HG02588 (cell line): ENCODE measurements around the gene THAP8.
A peak's percentile ranks its signal among the peaks of the same experiment; 100 is the strongest.
"Not testable (repeated sequence)": the region's sequence is repeated elsewhere in the genome, so short reads cannot be mapped to it uniquely, and the experiment has no call there.

Experiments used
- ATAC-seq: cut with Tn5 transposase; IDR thresholded peaks from one replicate; pipeline ENCODE4 v1.9.1; 2021; ENCODE audit warnings: mild to moderate bottlenecking, moderate library complexity; ENCODE audit not compliant: unreplicated experiment

THAP8 gene

DNA sequence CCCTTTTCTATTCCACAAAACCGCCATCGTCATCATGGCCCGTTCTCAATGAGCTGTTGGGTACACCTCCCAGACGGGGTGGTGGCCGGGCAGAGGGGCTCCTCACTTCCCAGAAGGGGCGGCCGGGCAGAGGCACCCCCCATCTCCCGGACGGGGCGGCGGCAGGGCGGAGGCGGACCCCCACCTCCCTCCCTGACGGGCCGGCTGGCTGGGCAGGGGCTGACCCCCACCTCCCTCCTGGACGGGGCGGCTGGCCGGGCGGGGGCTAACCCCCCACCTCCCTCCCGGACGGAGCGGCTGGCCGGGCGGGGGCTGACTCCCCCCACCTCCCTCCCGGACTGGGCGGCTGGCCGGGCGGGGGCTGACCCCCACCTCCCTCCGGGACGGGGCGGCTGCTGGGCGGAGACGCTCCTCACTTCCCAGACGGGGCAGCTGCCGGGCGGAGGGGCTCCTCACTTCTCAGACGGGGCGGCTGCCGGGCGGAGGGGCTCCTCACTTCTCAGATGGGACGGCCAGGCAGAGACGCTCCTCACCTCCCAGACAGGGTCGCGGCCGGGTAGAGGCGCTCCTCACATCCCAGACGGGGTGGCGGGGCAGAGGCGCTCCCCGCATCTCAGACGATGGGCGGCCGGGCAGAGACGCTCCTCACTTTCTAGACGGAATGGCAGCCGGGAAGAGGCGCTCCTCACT lies 14.9 kb upstream of the THAP8 start:
- ATAC-seq, result not testable (repeated sequence)

DNA sequence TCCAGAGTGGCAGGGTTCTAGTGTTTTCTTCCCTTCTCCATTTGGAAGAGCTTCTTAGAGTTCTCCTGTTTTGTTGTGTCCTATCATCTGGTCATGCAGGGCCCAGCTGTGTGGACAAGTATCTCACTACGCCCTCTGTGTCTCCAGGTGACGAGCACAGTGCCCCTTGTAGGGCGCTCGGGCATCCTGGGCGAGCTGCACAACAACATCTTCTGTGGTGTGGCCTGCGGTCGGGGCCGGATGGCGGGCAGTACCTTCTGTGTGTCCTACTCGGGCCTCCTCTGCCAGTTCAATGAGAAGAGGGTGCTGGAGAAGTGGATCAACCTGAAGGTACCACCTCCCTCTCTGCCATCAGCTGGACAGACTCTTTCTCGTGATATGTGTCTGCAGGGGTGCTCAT lies 13.6 kb upstream of the THAP8 start:
- no peak for ATAC-seq

DNA sequence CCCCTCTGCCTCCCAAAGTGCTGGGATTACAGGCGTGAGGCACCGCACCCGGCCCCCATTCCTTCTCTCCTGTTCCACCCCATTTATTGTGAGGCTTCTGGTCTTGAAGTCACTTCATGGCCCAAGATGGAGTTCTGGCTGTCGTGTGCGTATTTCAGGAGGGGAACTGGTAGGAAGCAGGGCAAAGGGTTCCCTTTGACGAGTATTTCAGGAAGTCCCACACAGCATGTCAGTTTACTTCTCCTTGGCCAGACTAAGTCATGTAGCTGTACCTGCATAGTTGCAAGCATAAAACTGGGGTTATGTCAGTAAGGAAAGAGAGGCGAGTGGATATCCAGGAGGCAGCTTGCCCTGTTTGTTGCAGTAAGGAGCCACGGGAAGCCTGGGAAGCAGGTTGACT lies 10.7 kb upstream of the THAP8 start:
- ATAC-seq, result no peak

DNA sequence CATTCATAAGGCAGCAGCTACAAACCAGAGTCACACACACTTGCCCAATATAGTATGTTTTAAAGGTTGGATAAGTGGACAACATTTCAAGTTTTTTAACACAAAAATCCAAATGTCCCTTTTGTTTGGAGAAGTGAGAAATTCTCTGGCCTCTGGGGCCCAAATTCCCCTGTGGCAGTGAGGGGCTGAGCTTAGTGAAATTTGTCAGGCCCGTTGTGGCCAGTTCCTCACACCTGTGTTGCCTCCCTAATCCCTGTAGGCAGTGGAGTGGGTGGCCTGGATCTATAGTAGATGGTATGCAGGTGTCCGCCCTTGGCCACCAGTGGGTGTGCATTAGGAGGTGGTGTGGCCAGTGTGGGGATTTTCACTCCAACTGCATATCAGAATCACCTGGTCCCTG lies 7.3 kb upstream of the THAP8 start:
- ATAC-seq, result no peak

DNA sequence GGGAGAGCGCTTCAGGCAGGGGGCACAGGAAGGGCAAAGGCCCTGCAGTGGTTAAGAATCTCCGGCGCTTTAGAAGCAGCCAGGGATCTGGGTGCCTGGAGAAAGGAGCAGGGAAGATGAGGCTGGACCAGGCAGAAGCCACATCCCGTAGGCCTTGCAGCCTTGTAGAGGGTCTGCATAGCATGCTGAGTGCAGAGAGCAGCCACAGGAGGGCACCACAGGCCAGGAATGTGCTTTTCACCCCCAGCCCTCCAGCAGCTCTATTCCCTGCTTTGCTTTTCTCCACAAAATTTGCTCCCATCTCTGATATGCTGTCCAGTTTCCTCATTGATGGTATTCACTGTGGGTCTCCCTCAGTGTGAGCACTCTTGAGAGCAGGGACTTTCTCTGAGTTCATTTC lies 6.3 kb upstream of the THAP8 start:
- no peak for ATAC-seq

- ATAC-seq, result no peak
These were observed 5.3 kb upstream of the THAP8 start for GRCh38 chr19:36059180-36059910.

- no peak for ATAC-seq
These were observed 4.5 kb upstream of the THAP8 start for GRCh38 chr19:36058481-36059179.

DNA sequence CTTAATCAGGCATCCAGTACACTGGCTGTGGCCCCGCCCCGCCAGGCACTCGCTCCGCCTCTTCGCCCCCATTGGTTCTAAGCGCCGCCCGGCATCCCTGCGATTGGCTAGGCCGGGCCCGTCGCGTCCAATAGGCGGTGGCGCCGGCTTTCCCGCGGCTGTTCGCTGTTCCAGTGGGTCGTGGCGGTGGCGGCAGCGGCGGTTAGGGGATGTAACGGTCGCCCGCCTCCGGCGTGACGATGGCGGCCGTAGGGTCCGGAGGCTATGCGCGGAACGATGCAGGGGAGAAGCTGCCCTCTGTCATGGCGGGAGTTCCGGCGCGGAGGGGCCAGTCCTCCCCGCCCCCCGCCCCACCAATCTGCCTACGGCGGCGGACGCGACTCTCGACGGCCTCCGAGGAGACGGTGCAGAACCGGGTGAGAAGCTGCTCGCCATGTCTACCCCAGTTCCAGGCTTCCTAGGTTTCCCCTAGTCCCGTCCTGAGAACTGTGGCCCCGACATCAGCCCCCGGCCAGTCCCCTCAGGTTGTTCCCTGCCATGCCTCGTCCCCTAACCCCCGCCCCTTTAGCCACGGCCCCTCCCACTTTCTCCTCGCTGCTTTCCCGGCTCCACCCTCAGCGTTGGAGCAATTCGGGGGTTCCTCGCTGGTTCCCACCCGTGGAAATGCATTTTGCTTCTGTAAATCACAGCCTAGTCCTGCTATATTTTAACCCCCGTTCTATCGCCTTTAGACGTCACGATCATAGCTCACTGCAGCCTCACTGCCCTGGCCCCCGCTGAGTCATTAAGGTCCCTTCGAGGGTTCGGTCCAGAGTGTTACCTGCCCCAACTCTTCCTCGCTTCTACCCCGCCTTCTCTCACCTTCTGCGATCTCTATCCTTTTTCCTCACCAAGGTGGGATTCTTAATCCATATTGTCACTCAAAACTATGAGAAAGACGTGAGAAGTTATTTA lies 925 bp upstream of the THAP8 start, which contains the start of gene WDR62:
TSS of gene WDR62 (plus strand) at position 165 of the 954 bp plus-strand sequence. CDS start at position 240, 75 bp downstream.
- ATAC-seq, result peak; percentile 70

DNA sequence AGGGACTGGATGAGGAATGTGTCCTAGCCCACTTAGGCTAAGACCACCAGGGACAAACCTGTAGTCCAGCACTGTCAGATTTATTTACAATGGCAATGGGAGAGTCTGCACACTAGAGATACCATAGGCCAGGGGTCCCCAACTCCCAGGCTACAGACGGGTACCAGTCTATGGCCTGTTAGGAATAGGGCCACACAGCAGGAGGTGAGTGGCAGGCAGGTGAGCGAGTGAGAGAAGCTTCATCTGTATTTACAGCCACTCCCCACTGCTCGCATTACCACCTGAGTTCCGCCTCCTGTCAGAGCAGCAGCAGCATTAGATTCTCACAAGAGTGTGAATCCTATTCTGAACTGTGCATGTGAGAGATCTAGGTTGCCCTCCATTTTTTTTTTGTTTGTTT lies 2.4 kb downstream of the THAP8 start:
- ATAC-seq, result no peak

GRCh38 chr19:36051236-36051635 lies 2.8 kb downstream of the THAP8 start:
- ATAC-seq, result no peak

DNA sequence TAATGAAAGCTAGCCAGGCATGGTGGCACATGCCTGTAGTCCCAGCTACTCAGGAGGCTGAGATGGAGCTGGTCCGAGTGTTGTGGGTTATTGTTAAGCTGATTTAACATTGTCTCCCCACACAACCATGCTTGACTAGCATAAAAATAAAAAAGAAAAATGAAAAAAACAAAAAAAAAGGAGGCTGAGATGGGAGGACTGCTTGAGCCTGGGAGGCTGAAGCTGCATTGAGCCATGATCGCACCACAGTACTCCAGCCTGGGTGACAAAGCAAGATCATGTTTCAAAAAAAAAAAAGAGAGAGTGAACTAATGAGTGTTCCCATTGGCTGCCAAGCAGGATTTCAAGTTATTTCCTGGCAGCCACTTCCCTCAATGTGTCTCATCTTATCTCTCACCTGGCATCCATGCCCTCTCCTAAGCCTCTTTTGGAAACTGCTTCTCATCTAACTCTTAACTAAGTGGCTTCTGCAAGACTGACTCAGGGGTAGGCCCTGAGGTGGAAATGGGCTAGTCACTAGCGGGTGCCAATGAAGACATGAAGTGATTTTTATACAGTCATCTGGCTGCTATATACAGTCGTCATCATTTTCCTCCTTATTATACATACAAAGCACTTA lies 4.9 kb downstream of the THAP8 start:
- ATAC-seq, result no peak

DNA sequence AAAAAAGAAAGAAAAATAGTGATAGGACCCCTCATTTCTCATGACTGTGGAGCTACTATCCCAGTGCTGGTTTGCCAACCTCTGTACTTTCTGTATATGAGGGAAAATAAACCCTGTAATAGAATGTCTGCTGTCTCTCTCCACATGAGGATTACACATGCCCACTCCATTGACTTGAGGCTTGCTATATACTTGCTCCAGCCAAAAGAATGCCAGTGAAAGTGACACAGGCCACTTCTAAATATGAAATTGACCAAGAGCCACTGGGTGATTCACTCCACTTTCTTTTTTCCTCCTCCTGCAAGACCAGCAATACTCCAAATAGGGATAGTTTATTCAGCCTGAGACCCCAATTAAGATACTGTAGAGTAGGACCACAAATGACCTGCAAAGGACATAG lies 6.2 kb downstream of the THAP8 start:
- no peak for ATAC-seq

DNA sequence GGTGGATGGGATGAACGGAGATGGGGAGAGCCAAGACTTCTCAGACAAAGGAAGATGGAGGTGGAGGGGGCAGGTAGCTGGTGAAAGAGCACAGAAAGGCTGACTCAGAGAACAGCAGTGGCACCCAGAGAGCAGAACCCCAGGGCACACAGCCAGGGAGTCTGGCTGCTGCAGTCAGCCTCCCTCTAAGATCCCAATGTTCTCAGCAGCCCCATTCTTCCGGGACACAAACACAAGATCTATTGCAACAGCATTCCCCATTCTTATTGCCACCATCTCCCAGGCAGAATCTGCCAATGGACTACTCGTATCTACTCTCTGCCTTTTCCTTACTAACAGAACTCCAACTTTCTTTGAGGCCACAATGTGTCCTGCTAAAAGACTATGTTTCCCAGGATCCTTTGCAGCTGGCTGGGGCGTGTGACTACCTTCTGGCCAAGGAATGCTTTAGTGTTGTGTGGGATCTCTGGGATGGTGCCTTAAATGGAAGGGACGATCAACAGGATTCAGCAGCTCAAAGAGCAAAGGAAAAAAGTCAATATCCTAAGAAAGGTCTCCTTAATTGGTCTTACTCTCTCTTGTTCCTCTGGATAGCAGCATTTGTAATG lies 7.5 kb downstream of the THAP8 start:
- no peak for ATAC-seq

GRCh38 chr19:36043952-36044351 lies 10.1 kb downstream of the THAP8 start:
- ATAC-seq, result no peak

- no peak for ATAC-seq
These were observed 12.3 kb downstream of the THAP8 start for GRCh38 chr19:36041831-36042230.

DNA sequence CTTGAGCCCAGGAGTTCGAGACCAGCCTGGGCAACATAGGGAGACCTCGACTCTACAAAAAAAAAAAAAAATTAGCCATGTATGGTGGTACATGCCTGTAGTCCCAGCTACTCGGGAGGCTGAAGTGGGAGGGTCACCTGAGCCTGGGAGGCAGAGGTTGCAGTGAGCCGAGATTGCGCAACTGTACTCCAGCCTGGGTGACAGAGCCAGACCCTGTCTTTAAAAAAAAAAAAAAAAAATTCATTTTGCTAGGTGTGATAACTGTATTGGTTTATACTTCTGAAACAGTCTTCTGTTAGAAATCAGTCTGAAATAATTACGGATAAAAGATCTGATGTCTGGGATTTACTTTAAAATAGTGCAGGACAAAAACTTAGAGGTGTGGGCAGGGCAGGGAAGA lies 13.0 kb downstream of the THAP8 start:
- not testable (repeated sequence) for ATAC-seq

- ATAC-seq, result no peak
These were observed 13.6 kb downstream of the THAP8 start for GRCh38 chr19:36040495-36040894.

DNA sequence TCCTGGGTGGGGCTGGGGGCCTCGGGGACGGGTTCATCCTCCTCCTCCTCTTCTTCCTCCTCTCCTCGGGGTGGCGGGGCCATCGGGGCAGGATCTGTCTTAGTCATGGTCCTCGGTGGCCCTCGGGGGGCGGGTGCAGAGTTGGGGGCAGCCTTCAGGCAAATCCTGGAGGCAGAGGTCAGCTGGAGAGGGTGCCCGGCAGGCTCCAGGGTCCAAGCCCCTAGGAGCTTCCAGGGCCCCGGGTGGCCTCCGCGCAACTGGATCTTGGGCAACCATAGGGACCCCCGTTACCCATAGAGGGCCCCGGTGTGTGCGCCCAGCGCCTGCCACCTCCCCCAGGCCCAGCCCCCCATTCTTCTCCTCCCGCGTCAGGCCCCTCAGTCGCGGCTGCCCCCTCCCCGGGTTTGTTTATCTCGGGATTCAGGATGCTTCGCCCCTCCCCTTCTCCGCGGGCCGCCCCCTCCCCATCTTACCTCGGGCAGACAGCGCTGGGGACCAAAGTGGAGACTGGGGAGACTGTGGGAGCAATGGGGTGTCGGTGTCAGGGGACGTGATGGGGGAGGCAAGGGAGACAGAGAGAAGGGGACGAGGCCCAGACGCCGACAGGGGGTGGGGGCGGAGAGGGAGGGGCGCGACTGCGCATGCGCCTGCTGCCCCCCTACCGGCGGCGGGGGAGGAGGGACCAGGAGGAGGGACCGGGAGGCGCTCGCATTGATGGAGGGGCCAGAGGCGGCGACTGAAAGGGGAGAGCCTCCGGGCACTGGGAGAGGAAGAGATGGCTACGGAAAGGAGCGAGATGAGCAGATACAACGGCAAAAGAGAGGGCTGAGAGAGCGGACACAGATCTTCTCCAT lies 21.6 kb downstream of the THAP8 start, which contains the start of gene CLIP3:
TSS of gene CLIP3 (minus strand) at position 623 of the 854 bp plus-strand sequence. CDS start at position 107, 516 bp downstream.
- no peak for ATAC-seq

GRCh38 chr19:36031308-36031707 lies 22.8 kb downstream of the THAP8 start:
- ATAC-seq, result no peak
